Neural progenitor cell (in vitro differentiated cells): ENCODE results near the gene CAMK1G. TPM values are rescaled to one million over a fixed set of nuclear protein-coding genes. Genes with fewer than 3 reads are reported as not detected.
A peak's percentile ranks its signal among the peaks of the same experiment; 100 is the strongest.

Experiments
- DNase-seq: peaks from one replicate; pipeline ENCODE4 v3.0.0-alpha.2; 2016; ENCODE audit warnings: low spot score
- H2AFZ ChIP-seq: fragments of 200-600 bp; sonication (generic); replicated peaks from 2 replicates; pipeline ENCODE4 v1.6.1; 2016; ENCODE audit warnings: antibody characterized with exemption
- H3F3A ChIP-seq: fragments of 200-600 bp; sonication (generic); 2 replicates; pipeline ENCODE4 v1.6.1; 2016; ENCODE audit warnings: antibody characterized with exemption, low read depth
- H3K27ac ChIP-seq: fragments of 200-600 bp; sonication (generic); 2 replicates; pipeline ENCODE4 v1.5.1; 2016; ENCODE audit warnings: mild to moderate bottlenecking
- H3K27me3 ChIP-seq: fragments of 200-600 bp; sonication (generic); 2 replicates; pipeline ENCODE4 v1.6.1; 2016; ENCODE audit warnings: mild to moderate bottlenecking, moderate library complexity
- H3K36me3 ChIP-seq: fragments of 200-600 bp; sonication (generic); 2 replicates; pipeline ENCODE4 v1.5.1; 2016
- H3K4me1 ChIP-seq: fragments of 200-600 bp; sonication (generic); 2 replicates; pipeline ENCODE4 v1.6.1; 2016; ENCODE audit warnings: mixed run types
- H3K4me2 ChIP-seq: fragments of 200-600 bp; sonication (generic); 2 replicates; pipeline ENCODE4 v1.6.1; 2016
- H3K4me3 ChIP-seq: fragments of 200-600 bp; sonication (generic); 2 replicates; pipeline ENCODE4 v1.5.1; 2016
- H3K79me2 ChIP-seq: fragments of 200-600 bp; sonication (generic); 2 replicates; pipeline ENCODE4 v1.6.1; 2016; ENCODE audit warnings: low read depth
- H3K9ac ChIP-seq: fragments of 200-600 bp; sonication (generic); 2 replicates; pipeline ENCODE4 v1.6.1; 2016
- H3K9me3 ChIP-seq: fragments of 200-600 bp; sonication (generic); 2 replicates; pipeline ENCODE4 v1.5.1; 2016; ENCODE audit warnings: low read depth
- H4K20me1 ChIP-seq: fragments of 200-600 bp; sonication (generic); 2 replicates; pipeline ENCODE4 v1.6.1; 2016; ENCODE audit warnings: low read depth
- H3K27ac Mint-ChIP-seq: 3 replicates; pipeline ENCODE4 v1.8.0; 2021; ENCODE audit warnings: mixed read lengths
- H3K27me3 Mint-ChIP-seq: 2 replicates; pipeline ENCODE4 v1.8.0; 2022; ENCODE audit warnings: low read depth, mild to moderate bottlenecking, inconsistent platforms, moderate library complexity, mixed read lengths; ENCODE audit not compliant: insufficient read depth
- H3K36me3 Mint-ChIP-seq: 3 replicates; pipeline ENCODE4 v1.8.0; 2021; ENCODE audit warnings: mixed read lengths
- H3K4me1 Mint-ChIP-seq: 3 replicates; pipeline ENCODE4 v1.8.0; 2021; ENCODE audit warnings: mixed read lengths
- H3K4me3 Mint-ChIP-seq: 3 replicates; pipeline ENCODE4 v1.8.0; 2021; ENCODE audit warnings: mild to moderate bottlenecking, moderate library complexity, mixed read lengths
- H3K9me3 Mint-ChIP-seq: 3 replicates; pipeline ENCODE4 v1.8.0; 2020; ENCODE audit warnings: mixed read lengths
- EZH2 ChIP-seq: fragments of 200-600 bp; sonication (generic); IDR thresholded peaks from 2 replicates; pipeline ENCODE4 v1.6.1; 2017; ENCODE audit warnings: antibody characterized with exemption, mild to moderate bottlenecking, moderate library complexity
- EZH2phosphoT487 ChIP-seq: fragments of 200-600 bp; sonication (generic); IDR thresholded peaks from 2 replicates; pipeline ENCODE4 v1.6.1; 2017; ENCODE audit warnings: antibody characterized with exemption
- total RNA-seq: library from RNA; depleted of rRNA; stranded (reverse); fragments of >200 nt; gene quantifications from 2 replicates; pipeline ENCODE4 v1.2.3, GENCODE V29; 2015; ENCODE audit warnings: low replicate concordance
- TF ChIP-seq, protein P1 (sequence below): fragments of 200-600 bp; sonication (generic); IDR thresholded peaks from 2 replicates; pipeline ENCODE4 v1.5.1; 2017; ENCODE audit warnings: antibody characterized with exemption, mild to moderate bottlenecking

The CAMK1G gene
- total RNA-seq, 1 donor from 2014 or later: 3.6 TPM

DNA sequence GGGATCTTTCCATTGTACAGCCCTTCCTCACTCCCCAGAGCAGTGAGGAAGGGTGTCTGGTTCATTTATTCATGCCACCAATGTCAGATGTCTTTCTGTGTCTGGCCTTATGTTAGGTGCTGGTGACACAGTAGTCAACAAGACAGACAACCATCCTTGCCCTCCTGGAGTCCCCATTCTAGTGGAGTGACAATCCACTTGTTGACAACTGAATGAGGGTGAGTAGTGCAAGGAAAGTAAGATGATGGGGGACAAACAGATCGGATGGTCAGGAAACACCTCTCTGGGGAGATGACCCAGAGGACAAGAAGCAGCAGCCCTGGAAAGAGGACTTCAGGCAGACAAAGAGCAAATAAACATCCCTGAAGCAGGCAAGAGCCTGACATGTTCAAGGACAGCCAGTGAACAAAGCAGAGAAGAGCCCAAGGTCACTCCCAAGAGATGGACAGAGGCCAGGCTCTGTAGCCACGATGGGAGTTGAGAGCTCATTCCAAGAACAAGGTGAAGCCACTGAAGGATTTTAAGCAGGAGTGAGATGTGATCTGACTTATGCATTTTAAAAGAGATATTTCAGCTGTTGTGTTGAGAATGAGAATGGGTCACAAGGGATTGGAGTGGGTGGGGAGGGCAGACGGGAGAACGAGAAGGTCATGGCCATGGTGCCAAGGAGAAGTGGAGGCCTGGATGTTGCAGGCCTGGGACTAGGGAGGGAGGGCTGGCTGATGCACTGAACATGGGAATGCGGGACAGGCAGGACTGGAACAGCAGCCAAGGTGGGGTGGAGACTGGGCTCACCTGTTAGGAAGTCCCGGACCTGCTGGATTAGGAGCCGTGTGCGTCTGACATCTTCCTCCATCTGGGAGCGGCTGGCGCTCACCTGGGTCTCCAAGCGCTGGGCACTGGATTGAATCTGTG lies 38.5 kb downstream of the CAMK1G start:
- TF ChIP-seq, protein P1, sequence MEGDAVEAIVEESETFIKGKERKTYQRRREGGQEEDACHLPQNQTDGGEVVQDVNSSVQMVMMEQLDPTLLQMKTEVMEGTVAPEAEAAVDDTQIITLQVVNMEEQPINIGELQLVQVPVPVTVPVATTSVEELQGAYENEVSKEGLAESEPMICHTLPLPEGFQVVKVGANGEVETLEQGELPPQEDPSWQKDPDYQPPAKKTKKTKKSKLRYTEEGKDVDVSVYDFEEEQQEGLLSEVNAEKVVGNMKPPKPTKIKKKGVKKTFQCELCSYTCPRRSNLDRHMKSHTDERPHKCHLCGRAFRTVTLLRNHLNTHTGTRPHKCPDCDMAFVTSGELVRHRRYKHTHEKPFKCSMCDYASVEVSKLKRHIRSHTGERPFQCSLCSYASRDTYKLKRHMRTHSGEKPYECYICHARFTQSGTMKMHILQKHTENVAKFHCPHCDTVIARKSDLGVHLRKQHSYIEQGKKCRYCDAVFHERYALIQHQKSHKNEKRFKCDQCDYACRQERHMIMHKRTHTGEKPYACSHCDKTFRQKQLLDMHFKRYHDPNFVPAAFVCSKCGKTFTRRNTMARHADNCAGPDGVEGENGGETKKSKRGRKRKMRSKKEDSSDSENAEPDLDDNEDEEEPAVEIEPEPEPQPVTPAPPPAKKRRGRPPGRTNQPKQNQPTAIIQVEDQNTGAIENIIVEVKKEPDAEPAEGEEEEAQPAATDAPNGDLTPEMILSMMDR: no peak
- TF ChIP-seq EZH2: no peak
- TF ChIP-seq EZH2phosphoT487: no peak
- Histone ChIP-seq H3K36me3 (no peaks in the 10 kb centered on the region), H3F3A (no peaks in the 10 kb centered on the region), H3K27ac (no peak overlapping the region), H3K79me2 (no peaks in the 10 kb centered on the region), H3K4me1 (no peaks in the 10 kb centered on the region), H3K4me2 (no peak overlapping the region), H3K9me3 (no peaks in the 10 kb centered on the region), H3K4me3 (no peak overlapping the region), H3K27me3 (no peaks in the 10 kb centered on the region), H2AFZ (no peak overlapping the region), H3K9ac (no peak overlapping the region), H4K20me1 (no peaks in the 10 kb centered on the region)
- Mint-ChIP-seq H3K36me3 (no peaks in the 10 kb centered on the region), H3K27me3 (peaks cover 16% of the 10 kb centered on the region), H3K9me3 (no peaks in the 10 kb centered on the region), H3K27ac (no peak overlapping the region), H3K4me3 (peak overlapping the region; percentile 11), H3K4me1 (peaks cover 40% of the 10 kb centered on the region)
- DNase-seq: no peak

DNA sequence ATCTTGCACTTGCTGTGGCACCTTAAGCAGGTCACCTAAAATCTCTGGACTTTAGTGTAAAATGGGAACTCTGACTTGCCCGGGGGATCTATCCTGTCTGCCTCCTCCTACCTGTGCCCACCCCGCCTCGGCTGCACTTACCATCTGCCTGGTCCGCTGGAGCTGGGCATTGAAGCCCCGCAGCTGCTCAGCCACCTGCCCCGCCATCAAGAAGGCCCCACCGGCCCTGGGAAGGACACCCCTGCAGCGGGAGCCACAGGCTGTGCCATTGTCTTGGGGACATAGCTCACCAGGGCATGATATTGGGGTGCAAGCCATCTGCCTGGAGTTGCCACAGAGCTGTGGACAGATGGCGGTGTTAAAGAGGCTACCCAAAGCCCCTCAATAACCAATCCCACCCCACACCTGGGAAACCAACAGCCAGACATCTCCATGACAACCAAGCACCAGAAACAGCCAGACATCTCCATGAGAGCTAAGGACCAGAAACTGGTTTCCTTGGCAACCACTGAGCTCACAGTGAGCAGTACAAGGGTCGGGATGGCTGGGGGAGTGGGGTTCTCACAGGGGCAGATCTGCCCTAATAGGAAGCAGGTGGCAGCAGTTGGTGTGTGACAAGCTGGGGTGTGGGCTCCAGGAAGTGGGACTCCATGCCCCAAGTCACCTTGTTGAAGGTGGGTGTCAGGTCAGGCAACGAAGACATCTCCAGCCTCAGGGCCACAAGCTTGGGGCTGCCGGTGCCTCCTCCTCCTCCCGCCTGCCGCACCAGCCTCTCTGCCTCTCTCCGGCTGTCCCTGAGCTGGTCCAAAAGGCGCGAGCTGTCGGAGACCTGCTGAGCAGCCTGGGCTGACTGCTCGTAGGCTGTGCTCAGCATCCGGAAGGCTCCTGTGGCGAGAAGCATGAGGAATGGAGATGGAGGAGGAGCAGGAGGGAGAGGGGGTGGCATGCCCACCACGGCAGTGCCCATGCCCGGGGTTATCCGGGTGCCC lies 39.6 kb downstream of the CAMK1G start:
- DNase-seq: peak; percentile 10
- H3K79me2 ChIP-seq: no peaks in the 10 kb centered on the region
- H4K20me1 ChIP-seq: no peaks in the 10 kb centered on the region
- Mint-ChIP-seq H3K36me3 (no peaks in the 10 kb centered on the region), H3K4me1 (peaks cover 43% of the 10 kb centered on the region), H3K27ac (no peak overlapping the region), H3K27me3 (peaks cover 10% of the 10 kb centered on the region), H3K9me3 (no peaks in the 10 kb centered on the region), H3K4me3 (no peak overlapping the region)
- H3K4me1 ChIP-seq: no peaks in the 10 kb centered on the region
- no peak overlapping the region for H2AFZ ChIP-seq
- no peak overlapping the region for H3K9ac ChIP-seq
- no peak overlapping the region for H3K27ac ChIP-seq
- no peaks in the 10 kb centered on the region for H3K9me3 ChIP-seq
- H3K4me2 ChIP-seq: no peak overlapping the region
- H3F3A ChIP-seq: no peaks in the 10 kb centered on the region
- TF ChIP-seq, protein P1: no peak
- TF ChIP-seq EZH2: no peak
- no peak for TF ChIP-seq EZH2phosphoT487
- no peaks in the 10 kb centered on the region for H3K27me3 ChIP-seq
- no peaks in the 10 kb centered on the region for H3K36me3 ChIP-seq
- H3K4me3 ChIP-seq: no peak overlapping the region

DNA sequence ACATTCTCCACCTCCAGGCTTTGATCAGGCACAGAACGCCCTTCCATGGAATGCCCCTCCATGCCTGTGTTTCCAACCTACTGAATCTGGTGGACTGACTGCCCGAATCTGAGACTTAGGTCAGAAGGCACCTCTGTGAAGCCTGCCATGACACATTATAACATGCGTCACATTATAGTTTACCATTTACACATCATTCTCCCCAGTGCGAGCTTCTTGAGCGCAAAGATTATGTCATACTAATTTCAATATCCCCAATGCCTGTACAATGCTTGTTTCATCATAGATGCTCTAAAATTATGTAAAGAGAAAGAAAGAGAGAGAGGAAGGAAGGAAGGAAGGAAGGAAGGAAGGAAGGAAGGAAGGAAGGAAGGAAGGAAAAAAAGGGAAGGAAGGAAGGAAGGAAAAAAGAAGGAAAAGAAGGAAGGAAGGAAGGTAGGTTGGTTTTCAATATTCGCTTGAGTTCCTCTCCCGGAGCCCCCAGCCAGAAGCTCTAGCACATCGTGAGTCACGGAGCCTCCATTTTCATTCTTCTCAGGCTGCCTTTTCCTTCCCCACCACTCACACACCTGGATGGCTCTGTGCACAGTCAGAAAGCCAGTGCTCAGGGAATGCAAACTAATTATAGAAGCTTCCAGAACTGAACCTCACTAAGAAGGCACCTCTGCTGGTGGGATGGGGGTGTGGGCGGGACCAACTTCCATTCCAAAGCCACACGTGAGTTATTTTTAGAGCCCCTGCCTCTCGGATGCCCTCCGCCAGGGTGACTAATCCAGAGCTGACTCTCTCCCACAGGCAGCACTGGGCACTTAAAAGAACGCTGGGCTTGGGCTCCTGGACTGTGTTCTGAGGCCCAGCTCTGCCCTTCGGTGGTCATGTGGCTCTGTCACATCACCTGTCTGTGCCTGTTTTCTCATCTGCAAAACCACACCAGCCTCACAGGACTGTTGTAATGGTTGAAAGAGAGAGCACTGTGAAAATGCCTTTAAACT lies 41.3 kb downstream of the CAMK1G start:
- no peak overlapping the region for H3K27ac ChIP-seq
- no peaks in the 10 kb centered on the region for H3K9me3 Mint-ChIP-seq
- no peak overlapping the region for H3K4me3 Mint-ChIP-seq
- H3K4me2 ChIP-seq: no peak overlapping the region
- peak overlapping the region; percentile 35 for H3K27ac Mint-ChIP-seq
- no peak overlapping the region for H2AFZ ChIP-seq
- H3F3A ChIP-seq: no peaks in the 10 kb centered on the region
- peaks cover 10% of the 10 kb centered on the region for H3K27me3 Mint-ChIP-seq
- H3K9ac ChIP-seq: no peak overlapping the region
- no peaks in the 10 kb centered on the region for H4K20me1 ChIP-seq
- no peaks in the 10 kb centered on the region for H3K4me1 ChIP-seq
- H3K79me2 ChIP-seq: no peaks in the 10 kb centered on the region
- no peak for TF ChIP-seq EZH2
- TF ChIP-seq, protein P1: no peak
- TF ChIP-seq EZH2phosphoT487: no peak
- H3K4me1 Mint-ChIP-seq: peaks cover 42% of the 10 kb centered on the region
- H3K36me3 ChIP-seq: no peaks in the 10 kb centered on the region
- no peak overlapping the region for H3K4me3 ChIP-seq
- no peaks in the 10 kb centered on the region for H3K27me3 ChIP-seq
- H3K9me3 ChIP-seq: no peaks in the 10 kb centered on the region
- H3K36me3 Mint-ChIP-seq: no peaks in the 10 kb centered on the region
- DNase-seq: no peak
